Cardiac fibroblast (primary cell): ENCODE measurements around the gene USPL1.

Source experiments
- DNase-seq, 2 donors: peaks; one replicate each; pipeline versions ENCODE4 v3.0.0 to v3.0.0-alpha.2; 2010; ENCODE audit warnings: low read depth in 2 of 2
- H3K4me3 ChIP-seq, 2 donors: replicated peaks in 1 of 2; 1 replicate in 1 of 2; 2 replicates in 1 of 2; pipeline ENCODE4 v1.5.1; 2011; ENCODE audit warnings: low read depth in 2 of 2, low read length in 2 of 2, mild to moderate bottlenecking in 2 of 2, moderate library complexity in 1 of 2
- CTCF ChIP-seq: IDR thresholded peaks from one replicate; pipeline ENCODE4 v1.5.1; 2011; ENCODE audit warnings: low read depth, mild to moderate bottlenecking, low read length, inconsistent platforms

The USPL1 gene

DNA sequence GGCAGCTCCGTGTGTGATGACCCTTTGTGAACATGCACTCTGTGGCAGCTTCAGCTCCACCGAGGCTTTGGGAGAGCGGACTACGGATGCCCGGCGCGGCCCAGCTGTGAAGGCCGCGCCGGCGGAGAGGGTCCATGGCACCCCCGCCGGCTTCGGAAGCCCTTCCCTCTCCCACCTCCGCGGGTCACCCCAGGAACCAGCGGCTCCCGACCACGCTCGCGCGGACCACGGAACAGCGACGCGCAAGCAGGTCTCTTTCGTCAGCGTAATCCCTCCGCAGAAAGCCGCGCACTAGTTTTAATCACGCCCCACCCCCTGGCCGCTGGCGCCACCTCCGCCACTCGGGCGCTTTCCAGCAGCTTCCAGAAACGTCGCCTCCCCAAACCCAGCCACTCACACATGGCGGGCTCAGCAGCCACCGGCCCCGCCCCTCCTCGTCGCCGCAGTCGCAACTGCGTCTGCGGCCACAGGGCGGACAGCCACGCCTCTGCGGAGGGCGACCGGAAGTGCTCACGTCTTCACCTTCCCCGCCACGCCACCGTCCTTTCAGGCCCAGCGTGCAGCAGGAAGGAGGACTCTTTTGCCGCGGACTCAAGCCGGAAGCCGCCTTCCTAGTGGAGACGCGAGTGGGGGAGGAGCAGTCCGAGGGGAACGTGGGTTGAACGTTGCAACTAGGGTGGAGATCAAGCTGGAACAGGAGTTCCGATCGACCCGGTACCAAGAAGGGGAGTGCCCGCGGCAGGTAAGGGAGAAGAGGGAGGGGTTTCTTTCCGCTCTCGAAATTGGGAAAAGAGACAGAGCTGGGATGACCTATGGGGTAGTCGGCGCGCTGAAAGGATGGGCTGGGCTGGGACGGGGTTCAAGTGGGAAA, at the start of gene USPL1:
USPL1 (plus strand) TSS at position 606 of the 871 bp plus-strand sequence. CDS start 3,221 bp downstream, outside the sequence.
- peak within 1 kb of the TSS; percentile 92 to 94 for H3K4me3 ChIP-seq
- peak; percentile 99 to 100 for DNase-seq
- TF ChIP-seq CTCF = peak; percentile 22

DNA sequence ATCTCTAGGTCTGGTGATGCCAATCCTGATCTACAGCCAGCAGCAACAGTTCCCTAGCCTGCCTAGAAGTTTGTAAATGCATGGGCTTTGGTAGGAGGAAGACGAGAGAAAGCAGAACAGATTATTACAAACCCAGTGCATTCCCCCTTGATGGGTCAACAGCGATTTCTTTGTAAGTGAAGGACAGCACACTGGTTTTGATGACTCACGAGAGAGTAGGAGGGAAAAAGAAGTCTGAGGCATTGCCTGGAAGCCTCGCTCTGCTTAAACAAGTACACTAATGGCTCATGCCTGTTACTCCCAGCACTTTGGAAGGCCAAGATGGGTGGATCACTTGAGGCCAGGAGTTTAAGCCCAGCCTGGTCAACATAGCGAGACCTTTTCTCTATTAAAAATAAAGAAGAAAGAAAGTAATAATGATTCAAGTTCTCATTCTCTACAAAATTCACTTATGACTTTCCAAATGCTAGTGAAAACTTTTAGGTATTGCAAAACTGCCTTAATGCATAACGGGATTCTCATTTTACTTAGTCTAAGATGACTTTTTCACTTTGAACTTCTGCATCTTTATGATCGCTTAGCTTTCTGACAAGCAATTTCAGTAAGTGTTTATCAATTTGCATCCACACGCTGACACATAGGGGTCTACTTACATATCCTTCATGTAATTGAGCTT, 47.7 kb upstream of the USPL1 start:
- no peak overlapping the region for H3K4me3 ChIP-seq
- peak; percentile 91 to 96 for DNase-seq

GRCh38 chr13:30570691-30571090, 47.0 kb upstream of the USPL1 start:
- no peak for DNase-seq
- no peak for TF ChIP-seq CTCF
- H3K4me3 ChIP-seq = no peak overlapping the region

More for the DNA sequence above, 47.7 kb upstream of the USPL1 start:
- no peak for TF ChIP-seq CTCF

- TF ChIP-seq CTCF = peak; percentile 22
- peak; percentile 67 to 72 for DNase-seq
Observed at GRCh38 chr13:30572859-30573275, 44.9 kb upstream of the USPL1 start.

DNA sequence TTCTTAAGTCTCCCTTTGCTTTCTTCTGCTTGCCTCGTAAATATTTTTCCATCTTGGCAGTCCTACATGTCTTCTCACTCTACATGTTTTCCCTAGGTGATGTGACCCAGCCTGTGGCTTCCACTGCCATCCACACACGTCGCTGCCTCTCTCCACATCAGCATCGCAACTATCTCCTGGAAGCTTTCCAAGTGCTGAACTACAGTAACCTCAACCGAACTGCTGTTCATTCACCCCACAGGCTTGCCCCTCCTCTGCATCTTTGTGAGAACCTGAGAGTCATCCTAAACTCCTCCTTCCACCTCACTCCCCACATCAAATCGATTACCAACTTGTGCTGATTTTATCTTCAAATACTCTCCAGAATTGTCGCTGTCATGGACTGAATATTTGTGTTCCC, 41.2 kb upstream of the USPL1 start:
- peak; percentile 46 to 47 for DNase-seq
- no peak overlapping the region for H3K4me3 ChIP-seq
- no peak for TF ChIP-seq CTCF

More at GRCh38 chr13:30572859-30573275, 44.9 kb upstream of the USPL1 start:
- peak overlapping the region; percentile 14 to 41 for H3K4me3 ChIP-seq

DNA sequence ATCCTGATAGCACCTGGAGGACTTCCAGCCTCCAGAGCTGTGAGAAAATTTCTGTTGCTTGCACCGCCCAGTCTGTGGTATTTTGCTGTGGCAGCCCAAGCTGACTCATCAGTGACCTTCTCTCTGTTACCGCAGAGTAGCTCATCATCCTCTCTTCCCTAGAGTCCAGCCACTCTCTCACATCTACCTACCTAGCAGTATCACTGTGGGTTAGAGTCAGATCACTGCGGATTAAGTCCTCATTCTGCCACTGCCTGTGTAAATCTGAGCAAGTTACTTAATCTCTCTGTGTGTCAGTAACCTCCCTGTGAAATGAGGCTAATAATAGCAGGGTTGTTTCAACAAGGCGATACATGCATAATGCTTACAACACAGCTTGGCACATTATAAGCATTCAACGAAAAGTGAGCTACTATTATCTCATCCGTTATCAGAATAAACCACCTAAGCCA, 40.3 kb upstream of the USPL1 start:
- no peak for TF ChIP-seq CTCF
- H3K4me3 ChIP-seq = no peak overlapping the region
- DNase-seq = peak; percentile 78 to 93
